Midbrain (tissue), 1 donor: Measurements from ENCODE around the gene VPS13A.
"Not testable (repeated sequence)": the region's sequence is repeated elsewhere in the genome, so short reads cannot be mapped to it uniquely, and the experiment has no call there.

Source experiments
- DNase-seq: peaks from one replicate; lab custom pipeline; 2025; lab: John Stamatoyannopoulos, UW

The VPS13A gene

GRCh38 chr9:77183581-77183980 is 6.2 kb downstream of the VPS13A start:
- DNase-seq, result no peak

- DNase-seq, result no peak
Observed at GRCh38 chr9:77188242-77188641, 10.9 kb downstream of the VPS13A start.

GRCh38 chr9:77194423-77194822 is 17.1 kb downstream of the VPS13A start:
- no peak for DNase-seq

- DNase-seq, result no peak
Observed at GRCh38 chr9:77210116-77210515, 32.8 kb downstream of the VPS13A start.

- no peak for DNase-seq
Observed at GRCh38 chr9:77211561-77211960, 34.2 kb downstream of the VPS13A start.

- no peak for DNase-seq
Observed at GRCh38 chr9:77212801-77213200, 35.5 kb downstream of the VPS13A start.

GRCh38 chr9:77215874-77216273 is 38.5 kb downstream of the VPS13A start:
- DNase-seq, result no peak

GRCh38 chr9:77218612-77219011 is 41.3 kb downstream of the VPS13A start:
- no peak for DNase-seq

GRCh38 chr9:77221431-77221830 is 44.1 kb downstream of the VPS13A start:
- DNase-seq, result no peak

- DNase-seq, result no peak
Observed at GRCh38 chr9:77224746-77225312, 47.5 kb downstream of the VPS13A start.

GRCh38 chr9:77236693-77237092 is 59.4 kb downstream of the VPS13A start:
- no peak for DNase-seq

- DNase-seq, result no peak
Observed at GRCh38 chr9:77237896-77238295, 60.6 kb downstream of the VPS13A start.

- DNase-seq, result no peak
Observed at GRCh38 chr9:77251050-77251449, 73.7 kb downstream of the VPS13A start.

- DNase-seq, result no peak
Observed at GRCh38 chr9:77257275-77257674, 79.9 kb downstream of the VPS13A start.

- no peak for DNase-seq
Observed at GRCh38 chr9:77261605-77262004, 84.3 kb downstream of the VPS13A start.

- not testable (repeated sequence) for DNase-seq
Observed at GRCh38 chr9:77267762-77268161, 90.4 kb downstream of the VPS13A start.

GRCh38 chr9:77271023-77271690 is 93.8 kb downstream of the VPS13A start:
- no peak for DNase-seq

GRCh38 chr9:77276799-77277198 is 99.5 kb downstream of the VPS13A start:
- DNase-seq, result no peak

GRCh38 chr9:77277719-77278118 is 100.4 kb downstream of the VPS13A start:
- DNase-seq, result no peak

GRCh38 chr9:77283991-77284390 is 106.7 kb downstream of the VPS13A start:
- no peak for DNase-seq

- no peak for DNase-seq
Observed at GRCh38 chr9:77284616-77285015, 107.3 kb downstream of the VPS13A start.

- DNase-seq, result no peak
Observed at GRCh38 chr9:77290373-77290772, 113.0 kb downstream of the VPS13A start.

GRCh38 chr9:77291714-77292113 is 114.4 kb downstream of the VPS13A start:
- DNase-seq, result no peak

- no peak for DNase-seq
Observed at GRCh38 chr9:77293949-77294348, 116.6 kb downstream of the VPS13A start.
